Measurements from ENCODE around the gene SART1.

DNA sequence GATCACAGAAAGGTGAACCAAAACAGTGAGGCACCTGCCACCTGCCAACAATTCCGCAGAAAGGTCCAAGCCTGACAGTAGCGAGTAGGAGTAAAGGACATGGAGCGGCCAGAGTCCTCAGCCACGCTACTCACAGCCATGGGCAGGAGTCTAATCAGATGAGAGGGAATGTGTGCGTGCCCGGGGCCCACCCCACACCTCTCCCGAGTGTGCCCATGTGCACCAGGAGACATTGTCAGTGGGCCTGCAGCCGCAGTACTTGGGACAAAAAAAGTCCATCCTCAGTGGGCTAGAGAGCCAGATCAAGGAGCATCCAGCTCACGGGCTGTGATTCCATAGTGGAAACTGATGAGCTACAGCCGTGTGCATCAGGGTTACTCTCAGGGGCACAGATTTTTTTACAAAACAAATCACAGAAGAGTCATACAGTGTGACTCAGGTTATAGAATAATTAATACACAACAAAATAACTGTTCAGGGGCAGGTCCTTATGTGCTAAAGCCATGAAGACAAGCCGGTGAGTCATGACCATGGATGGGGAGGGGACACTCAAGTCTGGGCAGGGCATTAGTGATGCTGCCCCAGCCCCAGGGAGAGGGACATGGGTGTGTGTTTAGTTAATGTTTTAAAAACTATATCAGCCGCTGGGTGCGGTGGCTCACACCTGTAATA is 12.0 kb downstream of the SART1 start:
- TF ChIP-seq, protein P1, sequence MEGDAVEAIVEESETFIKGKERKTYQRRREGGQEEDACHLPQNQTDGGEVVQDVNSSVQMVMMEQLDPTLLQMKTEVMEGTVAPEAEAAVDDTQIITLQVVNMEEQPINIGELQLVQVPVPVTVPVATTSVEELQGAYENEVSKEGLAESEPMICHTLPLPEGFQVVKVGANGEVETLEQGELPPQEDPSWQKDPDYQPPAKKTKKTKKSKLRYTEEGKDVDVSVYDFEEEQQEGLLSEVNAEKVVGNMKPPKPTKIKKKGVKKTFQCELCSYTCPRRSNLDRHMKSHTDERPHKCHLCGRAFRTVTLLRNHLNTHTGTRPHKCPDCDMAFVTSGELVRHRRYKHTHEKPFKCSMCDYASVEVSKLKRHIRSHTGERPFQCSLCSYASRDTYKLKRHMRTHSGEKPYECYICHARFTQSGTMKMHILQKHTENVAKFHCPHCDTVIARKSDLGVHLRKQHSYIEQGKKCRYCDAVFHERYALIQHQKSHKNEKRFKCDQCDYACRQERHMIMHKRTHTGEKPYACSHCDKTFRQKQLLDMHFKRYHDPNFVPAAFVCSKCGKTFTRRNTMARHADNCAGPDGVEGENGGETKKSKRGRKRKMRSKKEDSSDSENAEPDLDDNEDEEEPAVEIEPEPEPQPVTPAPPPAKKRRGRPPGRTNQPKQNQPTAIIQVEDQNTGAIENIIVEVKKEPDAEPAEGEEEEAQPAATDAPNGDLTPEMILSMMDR (IDR thresholded peaks at IDR 0.05): no peak
- no peak for TF ChIP-seq POLR2A (IDR thresholded peaks at IDR 0.05)
- TF ChIP-seq EP300 (IDR thresholded peaks at IDR 0.05): no peak

Data from sigmoid colon (tissue), 4 donors.